ENCODE measurements around the gene MYBBP1A. TPM values are rescaled to one million over a fixed set of nuclear protein-coding genes. Genes with fewer than 3 reads are reported as not detected.
A peak's percentile ranks its signal among the peaks of the same experiment; 100 is the strongest.

MYBBP1A gene
- polyA plus RNA-seq, 2 donors: 32.6 to 44.8 TPM

GRCh38 chr17:4510618-4510941 is 44.6 kb downstream of the MYBBP1A start:
- Histone ChIP-seq H3K27me3 (ENCODE audit: control insufficient read depth in 1 of 2, insufficient read depth in 2 of 2, low read length in 2 of 2) (no peaks in the 10 kb centered on the region), H3K4me1 (ENCODE audit: control insufficient read depth in 2 of 2, insufficient read depth in 2 of 2, low read length in 1 of 2) (peaks cover under 1 to 27% of the 10 kb centered on the region in 2 donors), H3K27ac (ENCODE audit: low read depth in 2 of 2, low read length in 1 of 2) (peak overlapping the region; percentile 12 to 47), H3K4me3 (ENCODE audit: low read depth in 1 of 2, low read length in 2 of 2) (no peak overlapping the region), H3K36me3 (ENCODE audit: control insufficient read depth in 2 of 2, insufficient read depth in 2 of 2, low read length in 1 of 2) (peaks cover 0 to 8% of the 10 kb centered on the region in 2 donors), H3K9me3 (ENCODE audit: control insufficient read depth in 2 of 2, insufficient read depth in 1 of 2, low read depth in 1 of 2, low read length in 1 of 2) (peaks cover 0 to 3% of the 10 kb centered on the region in 2 donors)
- 73 to 74% methylated on average over 11 of the region's 11 CpGs for WGBS, 2 donors

- Histone ChIP-seq H3K36me3 (ENCODE audit: control insufficient read depth in 2 of 2, insufficient read depth in 2 of 2, low read length in 1 of 2) (peaks cover 0 to 8% of the 10 kb centered on the region in 2 donors), H3K4me3 (ENCODE audit: low read depth in 1 of 2, low read length in 2 of 2) (no peak overlapping the region), H3K9me3 (ENCODE audit: control insufficient read depth in 2 of 2, insufficient read depth in 1 of 2, low read depth in 1 of 2, low read length in 1 of 2) (peaks cover 0 to 3% of the 10 kb centered on the region in 2 donors), H3K27ac (ENCODE audit: low read depth in 2 of 2, low read length in 1 of 2) (peak overlapping the region; percentile 43 to 47), H3K27me3 (ENCODE audit: control insufficient read depth in 1 of 2, insufficient read depth in 2 of 2, low read length in 2 of 2) (no peaks in the 10 kb centered on the region), H3K4me1 (ENCODE audit: control insufficient read depth in 2 of 2, insufficient read depth in 2 of 2, low read length in 1 of 2) (peaks cover 3 to 27% of the 10 kb centered on the region in 2 donors)
- WGBS, 2 donors: 62 to 70% methylated on average over 21 of the region's 21 CpGs
Observed at GRCh38 chr17:4509923-4510617, 45.1 kb downstream of the MYBBP1A start.

GRCh38 chr17:4509401-4509800 is 45.8 kb downstream of the MYBBP1A start:
- Histone ChIP-seq H3K27me3 (ENCODE audit: control insufficient read depth in 1 of 2, insufficient read depth in 2 of 2, low read length in 2 of 2) (no peaks in the 10 kb centered on the region), H3K4me3 (ENCODE audit: low read depth in 1 of 2, low read length in 2 of 2) (no peak overlapping the region), H3K27ac (ENCODE audit: low read depth in 2 of 2, low read length in 1 of 2) (peak overlapping the region; percentile 26 to 45), H3K9me3 (ENCODE audit: control insufficient read depth in 2 of 2, insufficient read depth in 1 of 2, low read depth in 1 of 2, low read length in 1 of 2) (peaks cover 0 to 3% of the 10 kb centered on the region in 2 donors), H3K4me1 (ENCODE audit: control insufficient read depth in 2 of 2, insufficient read depth in 2 of 2, low read length in 1 of 2) (peaks cover 3 to 22% of the 10 kb centered on the region in 2 donors), H3K36me3 (ENCODE audit: control insufficient read depth in 2 of 2, insufficient read depth in 2 of 2, low read length in 1 of 2) (peaks cover 0 to 8% of the 10 kb centered on the region in 2 donors)
- WGBS, 2 donors: 55 to 60% methylated on average over 8 of the region's 8 CpGs

- no peaks in the 10 kb centered on the region for H3K27me3 ChIP-seq (ENCODE audit: control insufficient read depth in 1 of 2, insufficient read depth in 2 of 2, low read length in 2 of 2)
- WGBS, 2 donors: 87 to 92% methylated on average over 3 of the region's 3 CpGs
- H3K4me1 ChIP-seq (ENCODE audit: control insufficient read depth in 2 of 2, insufficient read depth in 2 of 2, low read length in 1 of 2): peaks cover 3 to 13% of the 10 kb centered on the region in 2 donors
- H3K36me3 ChIP-seq (ENCODE audit: control insufficient read depth in 2 of 2, insufficient read depth in 2 of 2, low read length in 1 of 2): peaks cover 0 to 5% of the 10 kb centered on the region in 2 donors
- peaks cover 0 to 3% of the 10 kb centered on the region in 2 donors for H3K9me3 ChIP-seq (ENCODE audit: control insufficient read depth in 2 of 2, insufficient read depth in 1 of 2, low read depth in 1 of 2, low read length in 1 of 2)
- no peak overlapping the region for H3K27ac ChIP-seq (ENCODE audit: low read depth in 2 of 2, low read length in 1 of 2)
- no peak overlapping the region for H3K4me3 ChIP-seq (ENCODE audit: low read depth in 1 of 2, low read length in 2 of 2)
Observed at GRCh38 chr17:4508207-4508606, 47.0 kb downstream of the MYBBP1A start.

- peak overlapping the region in 1 of 2 donors; percentile 46 for H3K27ac ChIP-seq (ENCODE audit: low read depth in 2 of 2, low read length in 1 of 2)
- WGBS, 2 donors: 73 to 83% methylated on average over 8 of the region's 8 CpGs
- H3K4me3 ChIP-seq (ENCODE audit: low read depth in 1 of 2, low read length in 2 of 2): peak overlapping the region in 1 of 2 donors; percentile 5
- no peaks in the 10 kb centered on the region for H3K27me3 ChIP-seq (ENCODE audit: control insufficient read depth in 1 of 2, insufficient read depth in 2 of 2, low read length in 2 of 2)
- H3K9me3 ChIP-seq (ENCODE audit: control insufficient read depth in 2 of 2, insufficient read depth in 1 of 2, low read depth in 1 of 2, low read length in 1 of 2): peaks cover 0 to 3% of the 10 kb centered on the region in 2 donors
- H3K36me3 ChIP-seq (ENCODE audit: control insufficient read depth in 2 of 2, insufficient read depth in 2 of 2, low read length in 1 of 2): peaks cover 0 to 5% of the 10 kb centered on the region in 2 donors
- peaks cover 3 to 8% of the 10 kb centered on the region in 2 donors for H3K4me1 ChIP-seq (ENCODE audit: control insufficient read depth in 2 of 2, insufficient read depth in 2 of 2, low read length in 1 of 2)
Observed at GRCh38 chr17:4507361-4508111, 47.6 kb downstream of the MYBBP1A start.

- Histone ChIP-seq H3K9me3 (ENCODE audit: control insufficient read depth in 2 of 2, insufficient read depth in 1 of 2, low read depth in 1 of 2, low read length in 1 of 2) (peaks cover 0 to 3% of the 10 kb centered on the region in 2 donors), H3K4me1 (ENCODE audit: control insufficient read depth in 2 of 2, insufficient read depth in 2 of 2, low read length in 1 of 2) (peaks cover 3 to 8% of the 10 kb centered on the region in 2 donors), H3K36me3 (ENCODE audit: control insufficient read depth in 2 of 2, insufficient read depth in 2 of 2, low read length in 1 of 2) (peaks cover 0 to 2% of the 10 kb centered on the region in 2 donors), H3K27ac (ENCODE audit: low read depth in 2 of 2, low read length in 1 of 2) (no peak overlapping the region), H3K27me3 (ENCODE audit: control insufficient read depth in 1 of 2, insufficient read depth in 2 of 2, low read length in 2 of 2) (no peaks in the 10 kb centered on the region), H3K4me3 (ENCODE audit: low read depth in 1 of 2, low read length in 2 of 2) (no peak overlapping the region)
- 62 to 69% methylated on average over 8 of the region's 8 CpGs for whole genome bisulfite sequencing, 2 donors
Observed at GRCh38 chr17:4506892-4507291, 48.3 kb downstream of the MYBBP1A start.

GRCh38 chr17:4506175-4506813 is 48.9 kb downstream of the MYBBP1A start:
- Histone ChIP-seq H3K27ac (ENCODE audit: low read depth in 2 of 2, low read length in 1 of 2) (peak overlapping the region in 1 of 2 donors; percentile 77), H3K36me3 (ENCODE audit: control insufficient read depth in 2 of 2, insufficient read depth in 2 of 2, low read length in 1 of 2) (peaks cover 0 to 2% of the 10 kb centered on the region in 2 donors), H3K9me3 (ENCODE audit: control insufficient read depth in 2 of 2, insufficient read depth in 1 of 2, low read depth in 1 of 2, low read length in 1 of 2) (peaks cover 0 to 3% of the 10 kb centered on the region in 2 donors), H3K27me3 (ENCODE audit: control insufficient read depth in 1 of 2, insufficient read depth in 2 of 2, low read length in 2 of 2) (no peaks in the 10 kb centered on the region), H3K4me1 (ENCODE audit: control insufficient read depth in 2 of 2, insufficient read depth in 2 of 2, low read length in 1 of 2) (peaks cover 3 to 8% of the 10 kb centered on the region in 2 donors), H3K4me3 (ENCODE audit: low read depth in 1 of 2, low read length in 2 of 2) (peak overlapping the region; percentile 15 to 21)
- 57 to 58% methylated on average over 12 to 13 of the region's 13 CpGs for WGBS, 2 donors

- Histone ChIP-seq H3K9me3 (ENCODE audit: control insufficient read depth in 2 of 2, insufficient read depth in 1 of 2, low read depth in 1 of 2, low read length in 1 of 2) (peaks cover 0 to 3% of the 10 kb centered on the region in 2 donors), H3K4me3 (ENCODE audit: low read depth in 1 of 2, low read length in 2 of 2) (peak overlapping the region in 1 of 2 donors; percentile 23), H3K36me3 (ENCODE audit: control insufficient read depth in 2 of 2, insufficient read depth in 2 of 2, low read length in 1 of 2) (peaks cover 0 to 2% of the 10 kb centered on the region in 2 donors), H3K4me1 (ENCODE audit: control insufficient read depth in 2 of 2, insufficient read depth in 2 of 2, low read length in 1 of 2) (peaks cover 5% of the 10 kb centered on the region in 2 donors), H3K27me3 (ENCODE audit: control insufficient read depth in 1 of 2, insufficient read depth in 2 of 2, low read length in 2 of 2) (no peaks in the 10 kb centered on the region), H3K27ac (ENCODE audit: low read depth in 2 of 2, low read length in 1 of 2) (peak overlapping the region; percentile 6 to 77)
- WGBS, 2 donors: 82 to 85% methylated on average over 5 of the region's 5 CpGs
Observed at GRCh38 chr17:4505187-4505586, 50.0 kb downstream of the MYBBP1A start.

GRCh38 chr17:4504188-4504587 is 51.0 kb downstream of the MYBBP1A start:
- no peaks in the 10 kb centered on the region for H3K27me3 ChIP-seq (ENCODE audit: control insufficient read depth in 1 of 2, insufficient read depth in 2 of 2, low read length in 2 of 2)
- H3K4me3 ChIP-seq (ENCODE audit: low read depth in 1 of 2, low read length in 2 of 2): peak overlapping the region; percentile 17 to 18
- peaks cover 2 to 8% of the 10 kb centered on the region in 2 donors for H3K4me1 ChIP-seq (ENCODE audit: control insufficient read depth in 2 of 2, insufficient read depth in 2 of 2, low read length in 1 of 2)
- H3K9me3 ChIP-seq (ENCODE audit: control insufficient read depth in 2 of 2, insufficient read depth in 1 of 2, low read depth in 1 of 2, low read length in 1 of 2): peaks cover 0 to 3% of the 10 kb centered on the region in 2 donors
- peak overlapping the region in 1 of 2 donors; percentile 77 for H3K27ac ChIP-seq (ENCODE audit: low read depth in 2 of 2, low read length in 1 of 2)
- 63 to 66% methylated on average over 5 of the region's 5 CpGs for WGBS, 2 donors
- H3K36me3 ChIP-seq (ENCODE audit: control insufficient read depth in 2 of 2, insufficient read depth in 2 of 2, low read length in 1 of 2): peaks cover 0 to 5% of the 10 kb centered on the region in 2 donors

Data from esophagus (tissue), 2 donors.